ENCODE measurements around the gene VAT1.
A peak's percentile ranks its signal among the peaks of the same experiment; 100 is the strongest.

Gene VAT1

DNA sequence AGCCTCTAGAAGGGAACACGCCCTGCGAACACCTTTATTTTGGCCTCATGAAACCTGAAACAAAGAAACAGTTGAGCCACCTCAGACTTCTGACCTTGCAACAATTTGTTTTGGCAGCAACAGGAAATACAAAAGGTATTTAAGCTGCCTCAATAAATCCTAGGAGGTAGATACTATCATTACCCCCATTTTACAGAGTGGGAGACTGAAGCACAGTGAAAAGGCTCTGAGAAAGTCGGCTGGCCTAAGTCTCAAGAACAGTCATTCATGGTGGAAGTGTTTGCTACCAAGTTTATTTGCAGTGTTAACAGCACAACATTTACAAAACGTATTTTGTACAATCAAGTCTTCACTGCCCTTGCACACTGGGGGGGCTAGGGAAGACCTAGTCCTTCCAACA is 21.8 kb upstream of the VAT1 start:
- Histone ChIP-seq H3K27me3 (ENCODE audit: control insufficient read depth, insufficient read depth, low read length, poor library complexity, severe bottlenecking) (no peaks in the 10 kb centered on the region), H3K9me3 (ENCODE audit: control insufficient read depth, low read length) (no peaks in the 10 kb centered on the region), H3K4me1 (ENCODE audit: control insufficient read depth, insufficient read depth, low read length) (peaks cover 18% of the 10 kb centered on the region), H3K4me3 (ENCODE audit: insufficient read depth, low read depth, low read length) (no peak overlapping the region), H3K27ac (ENCODE audit: insufficient read depth, low read depth, low read length, poor library complexity, severe bottlenecking) (no peak overlapping the region), H3K36me3 (ENCODE audit: control insufficient read depth, insufficient read depth, low read length) (no peaks in the 10 kb centered on the region)
- WGBS, 2 experiments: 93 to 97% methylated on average over 4 of the region's 4 CpGs

DNA sequence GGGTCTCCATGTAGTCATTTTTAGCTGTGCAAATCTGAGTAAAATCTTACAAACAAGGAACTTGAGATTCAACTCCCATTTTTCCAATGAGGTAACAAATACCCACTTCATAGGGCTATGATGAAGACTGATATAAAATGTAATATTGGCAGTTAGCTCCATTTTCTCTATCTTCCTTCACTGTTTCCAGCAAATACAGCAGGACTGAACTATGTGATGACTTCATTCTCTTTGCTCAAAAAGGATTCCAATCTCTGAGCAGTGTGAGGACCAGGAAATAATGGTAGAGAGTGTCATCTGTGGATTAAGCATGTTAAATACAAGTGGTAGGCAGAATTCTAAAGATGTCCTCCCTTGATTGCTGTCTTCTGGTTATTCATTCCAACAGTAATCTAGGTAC is 21.1 kb upstream of the VAT1 start:
- no peaks in the 10 kb centered on the region for H3K36me3 ChIP-seq (ENCODE audit: control insufficient read depth, insufficient read depth, low read length)

DNA sequence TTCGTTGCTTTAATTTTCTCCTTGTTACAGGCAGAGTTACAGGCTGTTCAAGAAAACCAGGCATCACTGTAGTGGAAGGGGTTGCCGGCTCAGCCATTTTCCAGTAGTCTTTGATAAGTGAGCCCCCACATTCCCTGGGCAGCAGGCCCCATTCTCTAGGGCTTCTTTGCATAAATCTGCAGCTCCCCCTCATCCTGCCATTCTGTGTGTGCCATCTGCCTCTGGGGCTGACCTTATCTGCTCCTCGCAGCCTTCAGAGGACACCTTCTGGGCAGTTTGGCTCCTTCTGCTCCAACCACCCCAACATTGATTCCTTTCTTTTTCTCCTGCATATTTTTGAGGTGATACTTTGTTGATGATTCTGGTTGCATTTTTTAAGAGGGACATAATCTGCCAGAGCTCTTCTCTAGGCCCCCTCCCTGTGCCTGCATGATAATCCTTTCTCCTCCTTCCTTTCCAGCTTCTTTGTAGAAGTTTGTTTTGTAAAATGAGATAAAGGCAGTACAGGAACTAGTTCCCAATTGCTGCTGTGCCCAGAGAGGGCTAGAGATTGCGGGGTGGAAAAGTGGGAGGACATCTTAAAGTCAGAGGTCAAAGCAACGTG is 19.9 kb upstream of the VAT1 start:
- H3K27ac ChIP-seq (ENCODE audit: insufficient read depth, low read depth, low read length, poor library complexity, severe bottlenecking): no peak overlapping the region
- H3K27me3 ChIP-seq (ENCODE audit: control insufficient read depth, insufficient read depth, low read length, poor library complexity, severe bottlenecking): no peaks in the 10 kb centered on the region
- WGBS, 2 experiments: 47 to 55% methylated on average over 5 of the region's 5 CpGs
- H3K9me3 ChIP-seq (ENCODE audit: control insufficient read depth, low read length): no peaks in the 10 kb centered on the region
- no peak overlapping the region for H3K4me3 ChIP-seq (ENCODE audit: insufficient read depth, low read depth, low read length)
- no peaks in the 10 kb centered on the region for H3K36me3 ChIP-seq (ENCODE audit: control insufficient read depth, insufficient read depth, low read length)
- H3K4me1 ChIP-seq (ENCODE audit: control insufficient read depth, insufficient read depth, low read length): peaks cover 26% of the 10 kb centered on the region

More for the DNA sequence above, 21.1 kb upstream of the VAT1 start:
- Histone ChIP-seq H3K9me3 (ENCODE audit: control insufficient read depth, low read length) (no peaks in the 10 kb centered on the region), H3K27me3 (ENCODE audit: control insufficient read depth, insufficient read depth, low read length, poor library complexity, severe bottlenecking) (no peaks in the 10 kb centered on the region), H3K27ac (ENCODE audit: insufficient read depth, low read depth, low read length, poor library complexity, severe bottlenecking) (no peak overlapping the region), H3K4me3 (ENCODE audit: insufficient read depth, low read depth, low read length) (no peak overlapping the region), H3K4me1 (ENCODE audit: control insufficient read depth, insufficient read depth, low read length) (peaks cover 18% of the 10 kb centered on the region)

DNA sequence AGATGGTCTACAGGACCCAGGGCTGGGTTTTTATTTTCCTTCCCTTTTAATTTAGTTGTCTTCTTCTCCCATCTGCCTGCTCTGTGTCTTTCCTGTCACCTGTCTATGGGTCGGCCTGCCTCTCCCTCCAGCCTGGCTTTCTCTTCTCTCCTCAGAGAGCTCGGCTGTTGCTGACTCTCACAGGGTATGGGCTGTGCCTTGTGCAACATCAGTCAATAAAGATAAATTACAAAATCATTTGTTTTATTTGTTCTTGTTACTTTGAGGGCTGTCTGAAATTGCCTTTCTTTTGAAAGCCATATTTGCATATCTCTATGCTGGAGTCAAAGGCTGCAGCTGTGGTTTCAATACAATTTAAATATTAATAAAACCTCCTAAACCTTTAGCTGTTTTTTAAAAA is 18.5 kb upstream of the VAT1 start:
- WGBS, 2 experiments: 66 to 73% methylated on average over 2 of the region's 2 CpGs
- no peaks in the 10 kb centered on the region for H3K36me3 ChIP-seq (ENCODE audit: control insufficient read depth, insufficient read depth, low read length)
- H3K9me3 ChIP-seq (ENCODE audit: control insufficient read depth, low read length): no peaks in the 10 kb centered on the region
- H3K4me3 ChIP-seq (ENCODE audit: insufficient read depth, low read depth, low read length): no peak overlapping the region
- H3K27ac ChIP-seq (ENCODE audit: insufficient read depth, low read depth, low read length, poor library complexity, severe bottlenecking): peak overlapping the region; percentile 63
- no peaks in the 10 kb centered on the region for H3K27me3 ChIP-seq (ENCODE audit: control insufficient read depth, insufficient read depth, low read length, poor library complexity, severe bottlenecking)
- H3K4me1 ChIP-seq (ENCODE audit: control insufficient read depth, insufficient read depth, low read length): peaks cover 41% of the 10 kb centered on the region

DNA sequence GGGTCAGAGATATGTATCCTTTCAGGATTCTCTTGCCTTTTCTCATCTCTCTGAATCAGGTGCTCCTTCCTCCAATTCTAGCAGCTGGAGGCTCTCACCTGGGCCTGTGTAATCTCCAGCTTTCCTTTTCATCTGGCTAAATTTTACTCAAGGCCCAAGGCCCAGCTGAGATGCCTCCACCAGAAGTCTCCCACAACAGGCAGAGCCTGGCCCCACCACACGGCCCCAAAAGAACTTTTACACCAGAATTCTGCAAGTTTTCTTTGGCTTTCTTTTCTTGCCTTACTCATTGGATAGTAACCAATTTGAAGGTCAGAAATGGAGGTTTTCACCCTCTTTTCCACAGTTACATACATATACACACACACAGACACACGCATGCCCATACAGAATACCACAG is 17.5 kb upstream of the VAT1 start:
- WGBS, 2 experiments: 87 to 88% methylated on average over 2 of the region's 2 CpGs
- Histone ChIP-seq H3K27ac (ENCODE audit: insufficient read depth, low read depth, low read length, poor library complexity, severe bottlenecking) (no peak overlapping the region), H3K36me3 (ENCODE audit: control insufficient read depth, insufficient read depth, low read length) (no peaks in the 10 kb centered on the region), H3K27me3 (ENCODE audit: control insufficient read depth, insufficient read depth, low read length, poor library complexity, severe bottlenecking) (no peaks in the 10 kb centered on the region), H3K9me3 (ENCODE audit: control insufficient read depth, low read length) (no peaks in the 10 kb centered on the region), H3K4me1 (ENCODE audit: control insufficient read depth, insufficient read depth, low read length) (peaks cover 51% of the 10 kb centered on the region), H3K4me3 (ENCODE audit: insufficient read depth, low read depth, low read length) (no peak overlapping the region)

DNA sequence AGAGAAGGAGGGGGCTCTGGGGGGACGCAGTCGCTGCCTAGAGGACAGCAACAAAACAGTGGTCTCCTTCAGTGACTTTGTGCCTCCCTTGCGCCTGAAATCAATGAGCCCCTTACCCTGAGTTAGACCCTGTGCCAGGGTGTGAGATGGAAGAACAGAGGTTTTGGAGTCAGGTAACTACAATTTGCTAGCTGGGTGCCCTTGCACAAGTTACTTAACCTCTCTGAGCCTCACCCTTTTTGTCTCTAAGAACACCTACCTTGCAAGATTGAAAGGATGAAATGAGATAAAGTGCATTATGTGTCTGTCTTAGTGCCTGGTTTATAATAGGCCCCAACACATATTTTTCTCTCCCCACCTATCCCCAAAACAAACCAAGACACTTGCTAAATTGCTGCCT is 12.7 kb upstream of the VAT1 start:
- WGBS, 2 experiments: 57 to 65% methylated on average over 3 of the region's 3 CpGs
- Histone ChIP-seq H3K27me3 (ENCODE audit: control insufficient read depth, insufficient read depth, low read length, poor library complexity, severe bottlenecking) (no peaks in the 10 kb centered on the region), H3K9me3 (ENCODE audit: control insufficient read depth, low read length) (no peaks in the 10 kb centered on the region), H3K27ac (ENCODE audit: insufficient read depth, low read depth, low read length, poor library complexity, severe bottlenecking) (peak overlapping the region; percentile 95), H3K4me1 (ENCODE audit: control insufficient read depth, insufficient read depth, low read length) (peaks cover 48% of the 10 kb centered on the region), H3K36me3 (ENCODE audit: control insufficient read depth, insufficient read depth, low read length) (no peaks in the 10 kb centered on the region), H3K4me3 (ENCODE audit: insufficient read depth, low read depth, low read length) (no peak overlapping the region)

DNA sequence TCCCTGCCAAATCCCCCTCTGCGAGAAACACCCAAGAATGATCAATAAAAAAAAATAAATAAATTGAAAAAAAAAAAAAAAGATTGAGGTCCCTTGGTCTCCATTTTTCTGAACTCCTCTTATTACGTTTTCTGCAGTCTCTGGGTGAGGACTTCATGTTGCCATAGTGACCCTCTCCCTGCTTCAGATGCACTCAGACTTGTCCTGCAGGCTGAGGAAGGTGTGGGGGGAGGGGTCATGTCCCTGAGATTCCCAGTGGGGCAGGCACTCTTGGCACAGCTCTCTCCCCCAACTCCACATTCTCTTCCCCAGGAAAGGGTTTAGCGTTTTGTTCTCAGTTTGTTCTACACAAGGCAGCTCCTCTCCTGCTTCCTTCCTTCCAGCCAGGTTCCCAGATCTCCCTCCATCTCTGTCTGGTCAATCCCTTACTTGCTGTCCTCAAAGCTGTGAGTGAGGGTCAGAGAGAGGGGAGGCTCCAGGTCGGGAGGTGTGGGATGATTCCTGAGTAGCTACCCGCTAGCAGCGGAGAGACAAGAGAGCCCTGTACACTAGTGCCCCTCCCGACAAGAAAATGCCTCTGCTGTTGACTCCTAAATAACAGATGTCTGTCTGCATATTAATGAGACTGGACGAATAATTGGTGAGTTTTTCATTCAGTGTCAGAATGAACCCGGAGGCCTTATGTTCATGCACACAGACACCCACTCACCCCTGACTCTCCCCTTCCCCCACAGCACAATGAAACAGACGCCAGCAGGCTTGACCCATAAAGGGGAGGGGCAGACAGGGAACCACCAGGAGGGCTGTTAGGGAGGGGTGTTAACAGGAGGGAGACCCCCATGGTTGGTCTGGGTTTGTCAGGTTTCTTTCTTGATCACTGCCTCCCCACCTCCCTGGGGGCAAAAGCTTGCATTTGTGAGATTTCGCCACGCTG is 12.0 kb upstream of the VAT1 start:
- WGBS, 2 experiments: 11 to 15% methylated on average over 11 of the region's 12 CpGs
- H3K36me3 ChIP-seq (ENCODE audit: control insufficient read depth, insufficient read depth, low read length): no peaks in the 10 kb centered on the region
- no peaks in the 10 kb centered on the region for H3K27me3 ChIP-seq (ENCODE audit: control insufficient read depth, insufficient read depth, low read length, poor library complexity, severe bottlenecking)
- H3K4me1 ChIP-seq (ENCODE audit: control insufficient read depth, insufficient read depth, low read length): peaks cover 48% of the 10 kb centered on the region
- H3K9me3 ChIP-seq (ENCODE audit: control insufficient read depth, low read length): no peaks in the 10 kb centered on the region
- H3K27ac ChIP-seq (ENCODE audit: insufficient read depth, low read depth, low read length, poor library complexity, severe bottlenecking): peak overlapping the region; percentile 95
- peak overlapping the region; percentile 26 for H3K4me3 ChIP-seq (ENCODE audit: insufficient read depth, low read depth, low read length)

DNA sequence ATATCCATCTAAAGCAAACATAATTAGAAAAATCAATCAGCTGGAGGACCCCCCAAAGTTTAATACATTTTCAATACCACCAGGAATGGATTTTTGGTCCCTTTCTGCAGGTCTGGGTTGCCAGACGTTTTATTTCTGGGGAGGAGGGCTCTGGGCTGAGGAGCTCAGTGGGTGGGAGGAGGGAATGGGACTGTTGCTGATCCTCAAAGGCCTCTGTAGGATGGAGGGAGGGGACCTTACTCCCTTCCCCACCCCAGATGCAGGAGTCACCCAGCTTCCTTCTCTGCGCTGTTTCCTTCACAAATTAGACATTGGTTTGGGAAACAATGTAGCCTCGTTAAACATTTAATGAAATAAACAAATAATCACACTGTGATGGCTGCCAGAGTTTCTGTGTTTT is 9.5 kb upstream of the VAT1 start:
- H3K4me1 ChIP-seq (ENCODE audit: control insufficient read depth, insufficient read depth, low read length): peaks cover 46% of the 10 kb centered on the region
- H3K27me3 ChIP-seq (ENCODE audit: control insufficient read depth, insufficient read depth, low read length, poor library complexity, severe bottlenecking): no peaks in the 10 kb centered on the region
- H3K27ac ChIP-seq (ENCODE audit: insufficient read depth, low read depth, low read length, poor library complexity, severe bottlenecking): no peak overlapping the region
- no peaks in the 10 kb centered on the region for H3K9me3 ChIP-seq (ENCODE audit: control insufficient read depth, low read length)
- peaks cover 7% of the 10 kb centered on the region for H3K36me3 ChIP-seq (ENCODE audit: control insufficient read depth, insufficient read depth, low read length)
- 20 to 83% methylated on average over 1 to 2 of the region's 3 CpGs for WGBS, 2 experiments
- H3K4me3 ChIP-seq (ENCODE audit: insufficient read depth, low read depth, low read length): no peak overlapping the region

DNA sequence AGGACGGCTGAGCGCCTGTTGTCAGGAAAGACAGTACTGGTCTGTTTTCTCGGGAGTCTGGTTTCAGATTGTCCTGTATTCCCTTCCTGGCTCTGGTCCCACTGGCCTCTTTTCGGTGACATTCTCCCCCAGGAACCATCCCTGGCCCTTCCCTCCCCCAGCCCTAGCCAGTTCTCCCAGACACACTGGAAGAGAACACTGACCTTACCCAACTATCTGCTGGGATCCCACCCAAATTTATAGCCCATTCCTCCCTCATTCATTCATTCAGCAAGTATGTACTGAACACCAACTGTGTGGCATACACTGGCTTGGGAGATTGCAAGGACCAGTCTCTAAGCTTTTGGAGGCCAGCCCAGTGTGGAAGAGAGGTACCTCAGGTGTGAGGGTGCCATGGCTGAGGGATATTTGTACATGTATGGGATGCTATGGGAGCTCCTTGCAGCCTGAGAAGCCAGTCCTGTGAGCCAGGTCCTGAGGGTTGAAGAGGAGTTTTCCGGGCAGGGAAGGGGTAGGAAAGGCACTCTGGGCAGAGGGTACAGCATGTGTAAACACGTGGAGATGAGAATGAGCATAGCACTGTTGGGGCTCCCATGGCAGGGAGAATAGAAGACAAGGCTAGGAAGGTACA is 8.1 kb upstream of the VAT1 start:
- no peaks in the 10 kb centered on the region for H3K9me3 ChIP-seq (ENCODE audit: control insufficient read depth, low read length)
- WGBS, 2 experiments: 92% methylated on average over 6 of the region's 6 CpGs
- peaks cover 37% of the 10 kb centered on the region for H3K4me1 ChIP-seq (ENCODE audit: control insufficient read depth, insufficient read depth, low read length)
- no peak overlapping the region for H3K27ac ChIP-seq (ENCODE audit: insufficient read depth, low read depth, low read length, poor library complexity, severe bottlenecking)
- no peak overlapping the region for H3K4me3 ChIP-seq (ENCODE audit: insufficient read depth, low read depth, low read length)
- no peaks in the 10 kb centered on the region for H3K27me3 ChIP-seq (ENCODE audit: control insufficient read depth, insufficient read depth, low read length, poor library complexity, severe bottlenecking)
- peaks cover 7% of the 10 kb centered on the region for H3K36me3 ChIP-seq (ENCODE audit: control insufficient read depth, insufficient read depth, low read length)

DNA sequence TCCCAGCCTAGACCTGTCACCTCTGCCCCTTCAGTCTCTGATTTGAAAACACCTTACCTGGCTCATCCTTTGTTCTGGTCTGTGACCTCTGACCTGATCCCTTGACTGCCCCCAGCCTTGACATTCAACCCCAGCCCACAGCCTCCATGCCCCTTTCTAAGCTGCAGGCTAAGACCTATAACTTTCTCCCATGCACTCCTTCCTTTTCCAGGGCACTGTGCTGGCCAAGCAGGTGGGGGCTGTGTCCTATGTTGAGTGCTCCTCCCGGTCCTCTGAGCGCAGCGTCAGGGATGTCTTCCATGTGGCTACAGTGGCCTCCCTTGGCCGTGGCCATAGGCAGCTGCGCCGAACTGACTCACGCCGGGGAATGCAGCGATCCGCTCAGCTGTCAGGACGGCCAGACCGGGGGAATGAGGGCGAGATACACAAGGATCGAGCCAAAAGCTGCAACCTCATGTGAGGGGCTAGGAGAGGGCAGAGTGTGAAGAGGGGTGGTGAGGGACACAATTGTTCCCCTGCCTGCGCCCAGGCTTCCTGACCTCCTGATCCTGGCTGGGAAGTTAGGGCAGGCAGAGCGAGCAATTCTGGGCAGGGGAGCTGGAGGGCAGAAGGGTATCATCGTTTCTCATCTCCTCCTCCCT is 6.2 kb upstream of the VAT1 start:
- H3K27ac ChIP-seq (ENCODE audit: insufficient read depth, low read depth, low read length, poor library complexity, severe bottlenecking): no peak overlapping the region
- no peaks in the 10 kb centered on the region for H3K9me3 ChIP-seq (ENCODE audit: control insufficient read depth, low read length)
- no peak overlapping the region for H3K4me3 ChIP-seq (ENCODE audit: insufficient read depth, low read depth, low read length)
- no peaks in the 10 kb centered on the region for H3K27me3 ChIP-seq (ENCODE audit: control insufficient read depth, insufficient read depth, low read length, poor library complexity, severe bottlenecking)
- H3K4me1 ChIP-seq (ENCODE audit: control insufficient read depth, insufficient read depth, low read length): peaks cover 19% of the 10 kb centered on the region
- peaks cover 7% of the 10 kb centered on the region for H3K36me3 ChIP-seq (ENCODE audit: control insufficient read depth, insufficient read depth, low read length)
- 93 to 94% methylated on average over 17 of the region's 17 CpGs for WGBS, 2 experiments

Data from ectodermal cell (in vitro differentiated cells).